WTC11 (cell line): ENCODE results near the gene SOCS7.

Experiments used
- ATF3 ChIP-seq: sonication (generic); formaldehyde crosslinking; conservative IDR thresholded peaks from 2 replicates; pipeline ENCODE4 v1.8.1; 2022; ENCODE audit warnings: mild to moderate bottlenecking, missing genetic modification reagents
- CBFB ChIP-seq: sonication (generic); formaldehyde crosslinking; IDR thresholded peaks from 2 replicates; pipeline ENCODE4 v1.8.1; 2022; ENCODE audit warnings: mild to moderate bottlenecking, low read depth, missing genetic modification reagents
- CREB1 ChIP-seq: sonication (generic); formaldehyde crosslinking; IDR thresholded peaks from 2 replicates; pipeline ENCODE4 v1.8.0; 2023; ENCODE audit warnings: mild to moderate bottlenecking, missing genetic modification reagents
- CTCF ChIP-seq: fragments of 200-600 bp; IDR thresholded peaks from 2 replicates; pipeline ENCODE4 v1.8.0; 2022; ENCODE audit warnings: antibody characterized with exemption
- ESRRA ChIP-seq: sonication (generic); formaldehyde crosslinking; IDR thresholded peaks from 2 replicates; pipeline ENCODE4 v1.8.1; 2022; ENCODE audit warnings: mild to moderate bottlenecking, missing genetic modification reagents, borderline replicate concordance
- ETV6 ChIP-seq: sonication (generic); formaldehyde crosslinking; IDR thresholded peaks from 2 replicates; pipeline ENCODE4 v1.8.1; 2022; ENCODE audit warnings: mild to moderate bottlenecking, missing genetic modification reagents
- FOXP4 ChIP-seq: sonication (generic); formaldehyde crosslinking; IDR thresholded peaks from 2 replicates; pipeline ENCODE4 v1.8.0; 2022; ENCODE audit warnings: mild to moderate bottlenecking, missing genetic modification reagents
- JUN ChIP-seq: sonication (generic); formaldehyde crosslinking; IDR thresholded peaks from 2 replicates; pipeline ENCODE4 v1.8.0; 2023; ENCODE audit warnings: mild to moderate bottlenecking, missing genetic modification reagents
- MAX ChIP-seq: sonication (generic); formaldehyde crosslinking; IDR thresholded peaks from 2 replicates; pipeline ENCODE4 v1.8.0; 2022; ENCODE audit warnings: mild to moderate bottlenecking, missing genetic modification reagents
- SP1 ChIP-seq: sonication (generic); formaldehyde crosslinking; conservative IDR thresholded peaks from 2 replicates; pipeline ENCODE4 v1.8.1; 2022; ENCODE audit warnings: missing genetic modification reagents
- TEAD4 ChIP-seq: sonication (generic); formaldehyde crosslinking; IDR thresholded peaks from 2 replicates; pipeline ENCODE4 v1.8.0; 2022; ENCODE audit warnings: mild to moderate bottlenecking, missing genetic modification reagents
- TP53 ChIP-seq: sonication (generic); formaldehyde crosslinking; IDR thresholded peaks from 2 replicates; pipeline ENCODE4 v1.8.1; 2023; ENCODE audit warnings: mild to moderate bottlenecking, missing genetic modification reagents

GRCh38 chr17:38345743-38346142, 5.9 kb upstream of the SOCS7 start:
- TF ChIP-seq TP53 (CRISPR knock-in tag), result no peak
- no peak for TF ChIP-seq ATF3 (CRISPR knock-in tag)
- TF ChIP-seq MAX (CRISPR knock-in tag), result no peak
- TF ChIP-seq TEAD4 (CRISPR knock-in tag), result no peak
- TF ChIP-seq CTCF, result no peak
- TF ChIP-seq ESRRA, result no peak
- TF ChIP-seq CBFB, result no peak
- TF ChIP-seq CREB1 (CRISPR knock-in tag), result no peak
- TF ChIP-seq JUN (CRISPR knock-in tag), result no peak
- no peak for TF ChIP-seq ETV6 (CRISPR knock-in tag)
- no peak for TF ChIP-seq FOXP4 (CRISPR knock-in tag)
- no peak for TF ChIP-seq SP1 (CRISPR knock-in tag)
